IPS DF 19.7 (cell line): ENCODE data around the gene DLG2.

Source experiments
- DNase-seq: peaks from one replicate; pipeline ENCODE4 v3.0.0-alpha.2; 2013; ENCODE audit warnings: low read depth, low spot score

The DLG2 gene

GRCh38 chr11:83542861-83543260 is 2084.3 kb downstream of the DLG2 start:
- no peak for DNase-seq

GRCh38 chr11:83540728-83541127 is 2086.4 kb downstream of the DLG2 start:
- no peak for DNase-seq

- DNase-seq, result no peak
These were observed 2086.9 kb downstream of the DLG2 start for GRCh38 chr11:83540112-83540675.

- no peak for DNase-seq
These were observed 2088.9 kb downstream of the DLG2 start for GRCh38 chr11:83538286-83538685.

GRCh38 chr11:83537131-83537610 is 2090.0 kb downstream of the DLG2 start:
- DNase-seq, result no peak

- DNase-seq, result no peak
These were observed 2094.0 kb downstream of the DLG2 start for GRCh38 chr11:83533166-83533565.

GRCh38 chr11:83528877-83529276 is 2098.3 kb downstream of the DLG2 start:
- DNase-seq, result no peak

GRCh38 chr11:83528225-83528624 is 2098.9 kb downstream of the DLG2 start:
- no peak for DNase-seq

- DNase-seq, result no peak
These were observed 2103.5 kb downstream of the DLG2 start for GRCh38 chr11:83523676-83524075.

GRCh38 chr11:83522911-83523310 is 2104.2 kb downstream of the DLG2 start:
- no peak for DNase-seq

GRCh38 chr11:83521647-83522596 is 2105.2 kb downstream of the DLG2 start:
- DNase-seq, result no peak

GRCh38 chr11:83520849-83521248 is 2106.3 kb downstream of the DLG2 start:
- no peak for DNase-seq

- DNase-seq, result no peak
These were observed 2115.5 kb downstream of the DLG2 start for GRCh38 chr11:83511646-83512045.

- DNase-seq, result no peak
These were observed 2116.3 kb downstream of the DLG2 start for GRCh38 chr11:83510530-83511460.

- DNase-seq, result no peak
These were observed 2118.3 kb downstream of the DLG2 start for GRCh38 chr11:83508804-83509203.

GRCh38 chr11:83502041-83502440 is 2125.1 kb downstream of the DLG2 start:
- no peak for DNase-seq

- DNase-seq, result no peak
These were observed 2133.2 kb downstream of the DLG2 start for GRCh38 chr11:83493917-83494316.

- DNase-seq, result no peak
These were observed 2134.1 kb downstream of the DLG2 start for GRCh38 chr11:83493034-83493433.

- DNase-seq, result no peak
These were observed 2143.3 kb downstream of the DLG2 start for GRCh38 chr11:83483808-83484207.

- DNase-seq, result no peak
These were observed 2146.3 kb downstream of the DLG2 start for GRCh38 chr11:83480811-83481210.

- DNase-seq, result no peak
These were observed 2146.9 kb downstream of the DLG2 start for GRCh38 chr11:83480251-83480650.

- DNase-seq, result no peak
These were observed 2149.4 kb downstream of the DLG2 start for GRCh38 chr11:83477772-83478171.
